PC-9 (cell line): Measurements from ENCODE around the gene CMTR1. TPM values are rescaled to one million over a fixed set of nuclear protein-coding genes. Genes with fewer than 3 reads are reported as not detected.
"Not testable (repeated sequence)": the region's sequence is repeated elsewhere in the genome, so short reads cannot be mapped to it uniquely, and the experiment has no call there.

Experiments used
- BruUV-seq: library from RNA; stranded (reverse); fragments of 400-500 nt; replicated peaks from 2 replicates; lab custom pipeline; 2021; lab: Mats Ljungman, UMichigan
- CTCF ChIA-PET: fragments of 300-600 bp; sonication (Branson Sonifier 250); formaldehyde crosslinking; loops from one replicate; lab custom pipeline; 2022; ENCODE audit warnings: antibody characterized with exemption; lab: Charles Lee
- POLR2A ChIA-PET: fragments of 300-600 bp; sonication (Branson Sonifier 250); formaldehyde crosslinking; loops from one replicate; lab custom pipeline; 2022; ENCODE audit warnings: antibody characterized with exemption; ENCODE audit not compliant: unreplicated experiment; lab: Charles Lee
- DNase-seq, 2 experiments: peaks; one replicate each; pipeline versions ENCODE4 v3.0.0 to v3.0.0-alpha.2; 2015 to 2022; ENCODE audit warnings: mixed read lengths in 1 of 2
- H2AFZ ChIP-seq: fragments of 200-600 bp; sonication (generic); 2 replicates; pipeline ENCODE4 v1.8.1; 2017; ENCODE audit warnings: antibody characterized with exemption
- H3F3A ChIP-seq: fragments of 200-600 bp; sonication (generic); 2 replicates; pipeline ENCODE4 v1.8.1; 2017; ENCODE audit warnings: antibody characterized with exemption, mild to moderate bottlenecking, low read depth; ENCODE audit not compliant: insufficient read depth
- H3K27ac ChIP-seq: fragments of 200-600 bp; sonication (generic); 2 replicates; pipeline ENCODE4 v1.6.1; 2016; ENCODE audit warnings: mixed run types
- H3K27me3 ChIP-seq: fragments of 200-600 bp; sonication (generic); 2 replicates; pipeline ENCODE4 v1.6.1; 2016; ENCODE audit warnings: low read depth, mixed run types; ENCODE audit not compliant: insufficient read depth
- H3K36me3 ChIP-seq: fragments of 200-600 bp; sonication (generic); 2 replicates; pipeline ENCODE4 v1.6.1; 2016; ENCODE audit warnings: low read depth, mixed run types
- H3K4me1 ChIP-seq: fragments of 200-600 bp; sonication (generic); replicated peaks from 2 replicates; pipeline ENCODE4 v1.6.1; 2016; ENCODE audit warnings: mixed run types; ENCODE audit not compliant: insufficient read depth
- H3K4me2 ChIP-seq: fragments of 200-600 bp; sonication (generic); 2 replicates; pipeline ENCODE4 v1.6.1; 2017; ENCODE audit warnings: mixed run types
- H3K4me3 ChIP-seq: fragments of 200-600 bp; sonication (generic); 2 replicates; pipeline ENCODE4 v1.6.1; 2016; ENCODE audit warnings: mixed run types
- H3K79me2 ChIP-seq: fragments of 200-600 bp; sonication (generic); 2 replicates; pipeline ENCODE4 v1.6.1; 2017; ENCODE audit warnings: low read depth, mixed run types
- H3K9me2 ChIP-seq: fragments of 200-600 bp; sonication (generic); 2 replicates; pipeline ENCODE4 v1.8.1; 2017; ENCODE audit warnings: mild to moderate bottlenecking; ENCODE audit not compliant: insufficient read depth
- H3K9me3 ChIP-seq: fragments of 200-600 bp; sonication (generic); 2 replicates; pipeline ENCODE4 v1.8.1; 2016; ENCODE audit warnings: low read depth; ENCODE audit not compliant: insufficient read depth
- H4K20me1 ChIP-seq: fragments of 200-600 bp; sonication (generic); 2 replicates; pipeline ENCODE4 v1.8.1; 2017; ENCODE audit not compliant: insufficient read depth
- EZH2 ChIP-seq: fragments of 200-600 bp; sonication (generic); IDR thresholded peaks from 2 replicates; pipeline ENCODE4 v1.8.0; 2017; ENCODE audit warnings: antibody characterized with exemption, low read depth
- intact Hi-C: fragments of 100-400 bp; cut with micrococcal nuclease; formaldehyde crosslinking; loops from one replicate; pipeline ENCODE4 v1.10.0; 2022; ENCODE audit not compliant: unreplicated experiment
- total RNA-seq: library from RNA; stranded (reverse); gene quantifications from 2 replicates; pipeline ENCODE4 v1.2.3, GENCODE V29; 2021
- TF ChIP-seq, protein P1 (sequence below): fragments of 200-600 bp; sonication (generic); conservative IDR thresholded peaks from 2 replicates; pipeline ENCODE4 v1.6.1; 2017; ENCODE audit warnings: mixed run types, antibody characterized with exemption, mild to moderate bottlenecking, moderate library complexity

The CMTR1 gene
- total RNA-seq, 1 experiment from 2014 or later, result 28.3 TPM

DNA sequence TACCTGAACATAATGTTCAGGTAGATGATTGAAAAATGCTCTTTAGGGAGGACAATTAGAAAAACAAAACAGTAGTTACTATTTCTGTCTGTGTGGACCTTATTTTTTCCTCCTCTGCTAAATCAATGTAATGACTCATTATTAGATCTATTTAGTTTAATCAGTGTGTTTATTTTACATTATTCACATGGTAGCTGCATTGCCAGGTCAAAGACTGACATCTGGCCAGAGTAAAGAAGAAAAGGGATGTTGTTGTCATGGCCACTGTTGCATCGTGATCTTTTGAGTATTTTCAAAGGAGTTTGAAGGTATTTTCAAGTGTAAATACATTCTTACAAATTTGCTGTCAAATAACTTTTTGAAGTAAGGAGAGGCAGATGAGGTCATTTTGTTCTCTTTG, 5.9 kb downstream of the CMTR1 start:
- H3F3A ChIP-seq, result no peaks in the 10 kb centered on the region
- H3K4me3 ChIP-seq, result no peak overlapping the region
- no peak overlapping the region for H3K27ac ChIP-seq
- H3K36me3 ChIP-seq, result peaks cover 12% of the 10 kb centered on the region; the same call in 1 of the 2 replicates
- POLR2A ChIA-PET, result interaction anchor here (0.7 kb wide), 1 partner anchor 182 kb away, joined by 3 read pairs; no protein-coding TSS in a partner anchor
- peaks cover 10% of the 10 kb centered on the region; the same call in 1 of the 2 replicates for H4K20me1 ChIP-seq
- no TSS peak for BruUV-seq
- H3K4me1 ChIP-seq, result peaks cover 5% of the 10 kb centered on the region
- CTCF ChIA-PET, result no interaction called here
- no peak for TF ChIP-seq EZH2
- TF ChIP-seq, protein P1, sequence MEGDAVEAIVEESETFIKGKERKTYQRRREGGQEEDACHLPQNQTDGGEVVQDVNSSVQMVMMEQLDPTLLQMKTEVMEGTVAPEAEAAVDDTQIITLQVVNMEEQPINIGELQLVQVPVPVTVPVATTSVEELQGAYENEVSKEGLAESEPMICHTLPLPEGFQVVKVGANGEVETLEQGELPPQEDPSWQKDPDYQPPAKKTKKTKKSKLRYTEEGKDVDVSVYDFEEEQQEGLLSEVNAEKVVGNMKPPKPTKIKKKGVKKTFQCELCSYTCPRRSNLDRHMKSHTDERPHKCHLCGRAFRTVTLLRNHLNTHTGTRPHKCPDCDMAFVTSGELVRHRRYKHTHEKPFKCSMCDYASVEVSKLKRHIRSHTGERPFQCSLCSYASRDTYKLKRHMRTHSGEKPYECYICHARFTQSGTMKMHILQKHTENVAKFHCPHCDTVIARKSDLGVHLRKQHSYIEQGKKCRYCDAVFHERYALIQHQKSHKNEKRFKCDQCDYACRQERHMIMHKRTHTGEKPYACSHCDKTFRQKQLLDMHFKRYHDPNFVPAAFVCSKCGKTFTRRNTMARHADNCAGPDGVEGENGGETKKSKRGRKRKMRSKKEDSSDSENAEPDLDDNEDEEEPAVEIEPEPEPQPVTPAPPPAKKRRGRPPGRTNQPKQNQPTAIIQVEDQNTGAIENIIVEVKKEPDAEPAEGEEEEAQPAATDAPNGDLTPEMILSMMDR, result no peak
- H3K79me2 ChIP-seq, result peaks cover 14% of the 10 kb centered on the region
- H3K27me3 ChIP-seq, result no peaks in the 10 kb centered on the region
- no peak for DNase-seq
- H3K9me2 ChIP-seq, result no peaks in the 10 kb centered on the region
- intact Hi-C loops, result no loop called here
- no peaks in the 10 kb centered on the region for H3K9me3 ChIP-seq
- no peak overlapping the region for H2AFZ ChIP-seq
- no peak overlapping the region for H3K4me2 ChIP-seq

DNA sequence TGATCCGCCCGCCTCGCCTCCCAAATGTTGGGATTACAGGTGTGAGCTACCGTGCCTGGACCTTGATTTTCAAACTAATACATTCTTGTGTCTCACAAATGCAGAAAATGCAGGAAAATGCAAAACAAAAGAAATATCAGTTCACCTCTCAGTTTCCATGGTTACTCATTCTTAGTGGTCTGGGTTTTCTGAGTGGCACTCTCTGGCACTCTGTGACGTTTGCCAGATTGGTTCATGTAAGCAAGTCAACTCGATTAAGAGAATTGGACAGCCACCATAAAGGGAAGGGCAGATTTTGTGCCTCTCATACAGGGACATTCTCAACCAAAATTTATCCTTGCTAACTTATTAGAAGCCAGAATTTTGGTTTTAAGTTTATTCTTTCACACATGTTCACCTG, 8.6 kb downstream of the CMTR1 start:
- CTCF ChIA-PET, result no interaction called here
- POLR2A ChIA-PET, result interaction anchor here (0.5 kb wide), 1 partner anchor 335 kb away, joined by 3 read pairs; no protein-coding TSS in a partner anchor
- no TSS peak for BruUV-seq

DNA sequence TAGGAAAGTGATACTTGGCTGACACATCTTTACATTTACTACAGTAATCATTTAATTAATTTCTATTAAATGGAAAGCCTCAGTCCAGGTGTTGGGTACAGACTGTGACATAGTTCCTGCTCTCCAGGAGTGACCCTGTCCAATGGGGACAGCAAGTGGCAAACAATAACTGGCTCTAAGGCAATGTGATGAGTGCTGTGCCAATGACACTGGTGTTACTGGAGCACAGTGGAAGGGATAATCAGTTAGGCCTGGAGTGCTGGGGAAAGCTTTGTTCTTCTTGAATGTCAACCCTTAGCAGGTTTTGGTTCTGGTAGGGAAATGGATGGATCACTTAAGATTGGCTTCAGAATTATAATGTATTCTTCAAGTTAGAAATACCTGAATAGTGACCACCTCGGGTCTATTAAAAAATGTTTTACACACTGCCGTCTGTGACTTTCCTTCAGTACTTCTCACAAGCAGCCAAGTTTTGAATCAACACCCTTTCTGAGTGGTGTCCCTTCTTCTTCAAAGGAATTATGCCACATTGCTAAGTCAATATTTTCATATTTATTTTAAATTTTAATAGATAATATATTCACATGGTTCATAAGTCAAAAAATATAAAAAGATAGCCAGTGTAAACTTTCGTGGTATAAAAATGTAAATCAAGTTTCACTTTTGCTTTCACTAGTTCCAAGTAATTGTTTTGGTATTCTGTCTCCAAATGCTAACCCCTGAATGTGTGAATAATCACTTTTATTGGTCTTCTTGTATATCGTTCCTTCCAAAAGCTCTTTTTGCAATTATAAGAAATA, 9.6 kb downstream of the CMTR1 start:
- Histone ChIP-seq H3K4me3 (no peak overlapping the region), H3K27me3 (no peaks in the 10 kb centered on the region), H4K20me1 (peaks cover 10% of the 10 kb centered on the region; the same call in 1 of the 2 replicates), H3K9me3 (no peaks in the 10 kb centered on the region), H3K9me2 (no peaks in the 10 kb centered on the region), H3K4me2 (no peak overlapping the region), H3K4me1 (no peaks in the 10 kb centered on the region), H3K27ac (no peak overlapping the region), H3F3A (no peaks in the 10 kb centered on the region), H3K79me2 (no peaks in the 10 kb centered on the region; the same call in 1 of the 2 replicates), H2AFZ (no peak overlapping the region), H3K36me3 (0 out of 2 replicates have a peak, but pooled peaks cover 5% of the 10 kb centered on the region)
- no peak for DNase-seq
- ChIA-PET POLR2A (no interaction called here), CTCF (no interaction called here)
- BruUV-seq, result no TSS peak
- intact Hi-C loops, result no loop called here
- TF ChIP-seq, protein P1, result no peak
- TF ChIP-seq EZH2, result no peak

More for the DNA sequence above, 8.6 kb downstream of the CMTR1 start:
- intact Hi-C loops, result no loop called here
- H3K79me2 ChIP-seq, result no peaks in the 10 kb centered on the region; the same call in 1 of the 2 replicates
- TF ChIP-seq, protein P1, result no peak
- TF ChIP-seq EZH2, result no peak
- H3K4me3 ChIP-seq, result no peak overlapping the region
- H3K9me2 ChIP-seq, result no peaks in the 10 kb centered on the region
- no peaks in the 10 kb centered on the region for H3K27me3 ChIP-seq
- DNase-seq, result no peak
- no peak overlapping the region for H3K4me2 ChIP-seq
- H3F3A ChIP-seq, result no peaks in the 10 kb centered on the region
- H2AFZ ChIP-seq, result no peak overlapping the region
- no peaks in the 10 kb centered on the region for H3K9me3 ChIP-seq
- peaks cover 10% of the 10 kb centered on the region; the same call in 1 of the 2 replicates for H4K20me1 ChIP-seq
- H3K36me3 ChIP-seq, result peaks cover 3% of the 10 kb centered on the region; the same call in 1 of the 2 replicates
- H3K27ac ChIP-seq, result no peak overlapping the region
- H3K4me1 ChIP-seq, result no peaks in the 10 kb centered on the region

DNA sequence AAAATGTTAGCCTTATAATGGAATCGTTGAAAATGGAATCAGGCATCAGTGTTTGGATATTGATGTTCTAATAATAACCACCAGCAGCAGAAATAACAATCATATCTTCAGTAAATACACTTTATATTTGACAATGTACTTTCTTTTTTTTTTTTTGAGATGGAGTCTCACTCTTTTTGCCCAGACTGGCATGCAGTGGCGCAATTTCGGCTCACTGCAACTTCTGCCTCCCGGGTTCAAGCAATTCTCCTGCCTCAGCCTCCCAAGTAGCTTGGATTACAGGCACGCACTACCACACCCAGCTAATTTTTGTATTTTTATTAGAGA, 10.2 kb downstream of the CMTR1 start:
- H3K79me2 ChIP-seq, H2AFZ ChIP-seq, POLR2A ChIA-PET, H3K9me3 ChIP-seq, BruUV-seq, H3K27me3 ChIP-seq, H3K4me1 ChIP-seq, H3K4me2 ChIP-seq, DNase-seq, H3F3A ChIP-seq, H4K20me1 ChIP-seq, H3K36me3 ChIP-seq, H3K27ac ChIP-seq, H3K4me3 ChIP-seq, intact Hi-C loops, H3K9me2 ChIP-seq, CTCF ChIA-PET: not testable (repeated sequence)
